ENCODE measurements around the gene UBTD1.

The UBTD1 gene

DNA sequence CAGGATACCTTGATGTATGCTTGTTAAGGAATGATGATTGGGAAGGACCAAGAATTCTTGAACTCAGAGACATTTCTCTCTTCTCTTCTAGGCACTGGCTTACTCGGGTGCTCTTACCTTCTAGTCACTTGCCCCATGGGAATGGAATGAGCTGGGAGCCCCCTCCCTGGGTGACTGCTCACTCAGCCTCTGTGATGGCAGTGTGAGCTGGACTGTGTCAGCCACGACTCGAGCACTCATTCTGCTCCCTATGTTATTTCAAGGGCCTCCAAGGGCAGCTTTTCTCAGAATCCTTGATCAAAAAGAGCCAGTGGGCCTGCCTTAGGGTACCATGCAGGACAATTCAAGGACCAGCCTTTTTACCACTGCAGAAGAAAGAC is 42.0 kb upstream of the UBTD1 start:
- H3K4me3 ChIP-seq (ENCODE audit: low read depth, low read length), result no peak overlapping the region
- DNase-seq (ENCODE audit: low read depth, low spot score), result no peak
- in situ Hi-C loops (cut with HindIII; ENCODE audit: low sequenced_read_pairs), result no loop called here
- TF ChIP-seq, protein P1, sequence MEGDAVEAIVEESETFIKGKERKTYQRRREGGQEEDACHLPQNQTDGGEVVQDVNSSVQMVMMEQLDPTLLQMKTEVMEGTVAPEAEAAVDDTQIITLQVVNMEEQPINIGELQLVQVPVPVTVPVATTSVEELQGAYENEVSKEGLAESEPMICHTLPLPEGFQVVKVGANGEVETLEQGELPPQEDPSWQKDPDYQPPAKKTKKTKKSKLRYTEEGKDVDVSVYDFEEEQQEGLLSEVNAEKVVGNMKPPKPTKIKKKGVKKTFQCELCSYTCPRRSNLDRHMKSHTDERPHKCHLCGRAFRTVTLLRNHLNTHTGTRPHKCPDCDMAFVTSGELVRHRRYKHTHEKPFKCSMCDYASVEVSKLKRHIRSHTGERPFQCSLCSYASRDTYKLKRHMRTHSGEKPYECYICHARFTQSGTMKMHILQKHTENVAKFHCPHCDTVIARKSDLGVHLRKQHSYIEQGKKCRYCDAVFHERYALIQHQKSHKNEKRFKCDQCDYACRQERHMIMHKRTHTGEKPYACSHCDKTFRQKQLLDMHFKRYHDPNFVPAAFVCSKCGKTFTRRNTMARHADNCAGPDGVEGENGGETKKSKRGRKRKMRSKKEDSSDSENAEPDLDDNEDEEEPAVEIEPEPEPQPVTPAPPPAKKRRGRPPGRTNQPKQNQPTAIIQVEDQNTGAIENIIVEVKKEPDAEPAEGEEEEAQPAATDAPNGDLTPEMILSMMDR (IDR thresholded peaks at IDR 0.05; ENCODE audit: low read depth, low read length), result no peak

DNA sequence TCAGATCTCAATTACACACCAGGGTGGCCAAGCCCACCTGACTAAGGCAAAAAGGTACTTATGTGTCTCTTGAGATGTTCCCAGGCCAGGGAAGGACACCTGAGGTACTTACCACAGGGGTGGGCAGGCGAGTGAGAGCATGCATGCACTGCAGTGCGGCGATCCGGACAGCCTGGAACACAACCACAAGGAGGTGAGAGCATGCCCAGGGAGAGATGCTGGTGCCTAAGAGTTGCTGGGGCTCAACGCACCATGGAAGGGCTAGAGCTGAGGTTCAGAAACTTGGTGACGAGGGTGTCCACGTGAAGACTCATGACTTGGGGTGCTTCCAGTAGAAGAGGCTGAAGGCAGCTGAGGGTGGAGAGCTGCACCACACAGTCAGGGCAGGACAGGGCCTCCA is 39.6 kb upstream of the UBTD1 start:
- in situ Hi-C loops (cut with HindIII; ENCODE audit: low sequenced_read_pairs), result no loop called here
- H3K4me3 ChIP-seq (ENCODE audit: low read depth, low read length), result no peak overlapping the region
- no peak for DNase-seq (ENCODE audit: low read depth, low spot score)
- TF ChIP-seq, protein P1 (IDR thresholded peaks at IDR 0.05; ENCODE audit: low read depth, low read length), result no peak

DNA sequence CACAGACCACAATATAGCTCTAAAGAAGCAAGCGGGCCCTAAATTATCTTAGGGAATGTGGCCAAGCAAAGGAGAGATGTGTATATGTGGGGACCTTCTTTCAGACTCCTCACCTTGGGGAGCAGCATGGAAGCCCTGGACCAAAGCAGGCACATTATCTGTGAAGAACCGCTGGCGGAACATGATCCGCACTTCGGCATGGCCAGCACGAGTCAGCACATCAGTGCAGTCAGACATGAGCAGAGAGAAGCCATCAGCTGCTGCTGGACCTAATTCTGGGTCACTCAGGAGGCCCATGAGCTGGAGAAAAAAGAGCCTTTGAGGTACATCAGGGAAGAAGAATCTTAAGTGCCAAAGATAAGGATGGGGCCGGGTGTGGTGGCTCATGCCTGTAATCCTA is 38.8 kb upstream of the UBTD1 start:
- TF ChIP-seq, protein P1 (IDR thresholded peaks at IDR 0.05; ENCODE audit: low read depth, low read length), result no peak
- in situ Hi-C loops (cut with HindIII; ENCODE audit: low sequenced_read_pairs), result no loop called here
- DNase-seq (ENCODE audit: low read depth, low spot score), result no peak
- H3K4me3 ChIP-seq (ENCODE audit: low read depth, low read length), result no peak overlapping the region

DNA sequence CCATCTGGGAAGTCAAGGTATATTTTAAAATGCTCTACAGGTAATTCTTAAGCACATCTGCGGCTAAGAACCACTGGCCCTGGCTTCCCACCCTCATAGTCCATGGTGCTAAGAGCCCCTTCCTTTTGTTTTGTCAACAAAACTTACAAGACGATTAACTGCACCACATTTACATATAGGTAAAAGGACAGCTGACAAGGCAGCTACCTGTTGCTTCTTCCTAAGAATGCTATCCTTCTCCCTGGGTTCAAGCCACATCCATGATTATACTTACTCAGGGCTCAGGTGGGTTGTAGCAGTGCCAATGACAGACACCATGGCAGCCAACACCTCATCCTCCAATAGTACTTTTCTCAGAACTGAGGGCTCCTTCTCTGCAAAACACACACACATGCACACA is 36.4 kb upstream of the UBTD1 start:
- DNase-seq (ENCODE audit: low read depth, low spot score), result no peak
- TF ChIP-seq, protein P1 (IDR thresholded peaks at IDR 0.05; ENCODE audit: low read depth, low read length), result no peak
- in situ Hi-C loops (cut with HindIII; ENCODE audit: low sequenced_read_pairs), result no loop called here
- no peak overlapping the region for H3K4me3 ChIP-seq (ENCODE audit: low read depth, low read length)

DNA sequence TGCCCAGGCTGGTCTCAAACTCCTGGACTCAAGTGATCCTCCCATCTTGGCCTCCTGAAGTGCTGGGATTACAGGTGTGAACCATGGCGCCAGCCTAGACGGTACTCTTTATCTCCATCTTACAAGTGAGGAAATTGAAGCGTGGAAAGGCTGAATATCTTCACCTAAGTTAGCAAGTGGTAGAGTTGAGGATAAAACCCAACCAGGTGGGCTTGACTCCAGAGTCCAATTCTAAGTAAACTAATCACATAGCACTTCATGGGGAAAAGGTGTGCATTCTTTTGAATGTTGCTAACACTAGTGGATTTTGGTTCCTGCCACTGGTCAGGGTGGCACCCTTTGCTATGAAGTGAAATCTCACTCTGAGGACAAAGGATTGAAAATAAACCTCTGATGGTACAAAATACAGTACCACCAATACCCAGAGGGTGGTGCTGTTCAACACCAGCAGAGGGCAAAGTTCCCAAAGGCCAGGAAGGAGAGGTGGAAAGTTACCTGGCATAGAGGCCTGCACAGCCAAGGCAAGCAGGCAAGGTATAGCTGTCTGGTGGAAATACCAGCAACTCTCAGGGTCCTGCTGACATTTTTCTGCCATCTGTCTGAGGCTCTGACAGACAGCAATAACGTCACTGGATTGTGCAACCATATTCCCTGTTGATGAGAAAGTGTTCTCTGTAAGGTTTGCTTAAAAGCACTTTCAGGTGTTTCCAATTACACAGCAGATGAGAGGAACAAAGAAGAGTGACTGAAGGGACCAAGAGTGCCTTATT is 35.2 kb upstream of the UBTD1 start:
- peak; percentile 43 for DNase-seq (ENCODE audit: low read depth, low spot score)
- TF ChIP-seq, protein P1 (IDR thresholded peaks at IDR 0.05; ENCODE audit: low read depth, low read length), result peak; percentile 80
- no peak overlapping the region for H3K4me3 ChIP-seq (ENCODE audit: low read depth, low read length)
- in situ Hi-C loops (cut with HindIII; ENCODE audit: low sequenced_read_pairs), result no loop called here

DNA sequence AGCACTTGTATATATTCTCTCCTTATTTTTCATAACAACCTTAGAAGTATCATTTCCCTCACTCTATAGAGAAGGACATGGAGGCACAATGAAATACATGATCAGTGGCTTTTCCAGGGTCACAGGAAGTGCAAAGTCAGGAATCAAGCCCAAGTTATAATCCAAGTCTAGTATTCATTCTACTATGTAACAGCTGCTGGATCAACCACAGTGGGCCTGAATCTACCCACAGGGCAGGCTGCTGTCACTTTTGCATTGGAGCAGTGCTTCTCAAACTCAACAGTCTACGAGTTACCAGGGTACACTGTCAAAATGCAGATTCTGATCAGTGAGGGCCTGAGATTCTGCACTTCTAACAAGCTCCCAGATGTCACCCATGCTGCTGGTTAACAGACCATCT is 34.5 kb upstream of the UBTD1 start:
- TF ChIP-seq, protein P1 (IDR thresholded peaks at IDR 0.05; ENCODE audit: low read depth, low read length), result no peak
- H3K4me3 ChIP-seq (ENCODE audit: low read depth, low read length), result no peak overlapping the region
- no peak for DNase-seq (ENCODE audit: low read depth, low spot score)
- in situ Hi-C loops (cut with HindIII; ENCODE audit: low sequenced_read_pairs), result no loop called here
